ENCODE results near the gene RIMBP2.

Gene RIMBP2

GRCh38 chr12:130384234-130384633, 331.9 kb downstream of the RIMBP2 start:
- DNase-seq (ENCODE audit: low read depth in 1 of 2, low spot score in 1 of 2): no peak

GRCh38 chr12:130382818-130383217, 333.3 kb downstream of the RIMBP2 start:
- no peak for DNase-seq (ENCODE audit: low read depth in 1 of 2, low spot score in 1 of 2)

- DNase-seq (ENCODE audit: low read depth in 1 of 2, low spot score in 1 of 2): no peak
Measured at GRCh38 chr12:130375296-130376287, 340.5 kb downstream of the RIMBP2 start.

- DNase-seq (ENCODE audit: low read depth in 1 of 2, low spot score in 1 of 2): no peak
Measured at GRCh38 chr12:130374083-130374482, 342.0 kb downstream of the RIMBP2 start.

GRCh38 chr12:130372936-130373335, 343.2 kb downstream of the RIMBP2 start:
- no peak for DNase-seq (ENCODE audit: low read depth in 1 of 2, low spot score in 1 of 2)

- DNase-seq (ENCODE audit: low read depth in 1 of 2, low spot score in 1 of 2): no peak
Measured at GRCh38 chr12:130371296-130371695, 344.8 kb downstream of the RIMBP2 start.

GRCh38 chr12:130369816-130370215, 346.3 kb downstream of the RIMBP2 start:
- no peak for DNase-seq (ENCODE audit: low read depth in 1 of 2, low spot score in 1 of 2)

GRCh38 chr12:130367523-130367922, 348.6 kb downstream of the RIMBP2 start:
- no peak for DNase-seq (ENCODE audit: low read depth in 1 of 2, low spot score in 1 of 2)

- no peak for DNase-seq (ENCODE audit: low read depth in 1 of 2, low spot score in 1 of 2)
Measured at GRCh38 chr12:130367003-130367402, 349.1 kb downstream of the RIMBP2 start.

GRCh38 chr12:130366159-130366558, 349.9 kb downstream of the RIMBP2 start:
- no peak for DNase-seq (ENCODE audit: low read depth in 1 of 2, low spot score in 1 of 2)

- DNase-seq (ENCODE audit: low read depth in 1 of 2, low spot score in 1 of 2): no peak
Measured at GRCh38 chr12:130364578-130364977, 351.5 kb downstream of the RIMBP2 start.

GRCh38 chr12:130362060-130362459, 354.0 kb downstream of the RIMBP2 start:
- DNase-seq (ENCODE audit: low read depth in 1 of 2, low spot score in 1 of 2): no peak

GRCh38 chr12:130357729-130358330, 358.3 kb downstream of the RIMBP2 start:
- no peak for DNase-seq (ENCODE audit: low read depth in 1 of 2, low spot score in 1 of 2)

GRCh38 chr12:130357241-130357640, 358.9 kb downstream of the RIMBP2 start:
- DNase-seq (ENCODE audit: low read depth in 1 of 2, low spot score in 1 of 2): no peak

GRCh38 chr12:130356222-130356621, 359.9 kb downstream of the RIMBP2 start:
- DNase-seq (ENCODE audit: low read depth in 1 of 2, low spot score in 1 of 2): no peak

GRCh38 chr12:130354407-130354806, 361.7 kb downstream of the RIMBP2 start:
- DNase-seq (ENCODE audit: low read depth in 1 of 2, low spot score in 1 of 2): no peak

GRCh38 chr12:130353081-130353480, 363.0 kb downstream of the RIMBP2 start:
- DNase-seq (ENCODE audit: low read depth in 1 of 2, low spot score in 1 of 2): no peak

GRCh38 chr12:130351326-130351725, 364.8 kb downstream of the RIMBP2 start:
- DNase-seq (ENCODE audit: low read depth in 1 of 2, low spot score in 1 of 2): no peak

- DNase-seq (ENCODE audit: low read depth in 1 of 2, low spot score in 1 of 2): no peak
Measured at GRCh38 chr12:130350715-130351114, 365.4 kb downstream of the RIMBP2 start.

GRCh38 chr12:130347588-130347987, 368.5 kb downstream of the RIMBP2 start:
- no peak for DNase-seq (ENCODE audit: low read depth in 1 of 2, low spot score in 1 of 2)

Measured in activated T-helper 1 cell treated with anti-CD3 and anti-CD28 coated beads, Interleukin-2, amount 50 U/mL, for 16 hours (primary cell).